ENCODE data around the gene ARHGAP15.

Gene ARHGAP15

GRCh38 chr2:143146366-143146765 lies 17.1 kb downstream of the ARHGAP15 start:
- DNase-seq: no peak

GRCh38 chr2:143146815-143147530 lies 17.8 kb downstream of the ARHGAP15 start:
- no peak for DNase-seq

- no peak for DNase-seq
Measured at GRCh38 chr2:143148011-143148410, 18.8 kb downstream of the ARHGAP15 start.

GRCh38 chr2:143148757-143149156 lies 19.5 kb downstream of the ARHGAP15 start:
- DNase-seq: no peak

- DNase-seq: no peak
Measured at GRCh38 chr2:143150287-143150686, 21.1 kb downstream of the ARHGAP15 start.

- DNase-seq: no peak
Measured at GRCh38 chr2:143151111-143151752, 22.0 kb downstream of the ARHGAP15 start.

GRCh38 chr2:143152219-143152618 lies 23.0 kb downstream of the ARHGAP15 start:
- DNase-seq: no peak

GRCh38 chr2:143152637-143153036 lies 23.4 kb downstream of the ARHGAP15 start:
- DNase-seq: no peak

- DNase-seq: no peak
Measured at GRCh38 chr2:143155661-143156060, 26.4 kb downstream of the ARHGAP15 start.

GRCh38 chr2:143157001-143157400 lies 27.8 kb downstream of the ARHGAP15 start:
- DNase-seq: no peak

- no peak for DNase-seq
Measured at GRCh38 chr2:143157418-143157817, 28.2 kb downstream of the ARHGAP15 start.

GRCh38 chr2:143158098-143158497 lies 28.9 kb downstream of the ARHGAP15 start:
- DNase-seq: no peak

- DNase-seq: no peak
Measured at GRCh38 chr2:143158551-143159485, 29.6 kb downstream of the ARHGAP15 start.

GRCh38 chr2:143159486-143159840 lies 30.2 kb downstream of the ARHGAP15 start:
- DNase-seq: no peak

GRCh38 chr2:143160732-143161707 lies 31.8 kb downstream of the ARHGAP15 start:
- DNase-seq: no peak

- peak; percentile 11 for DNase-seq
Measured at GRCh38 chr2:143162123-143162837, 33.1 kb downstream of the ARHGAP15 start.

- DNase-seq: no peak
Measured at GRCh38 chr2:143162997-143163396, 33.8 kb downstream of the ARHGAP15 start.

- no peak for DNase-seq
Measured at GRCh38 chr2:143163499-143163898, 34.3 kb downstream of the ARHGAP15 start.

GRCh38 chr2:143165291-143165690 lies 36.1 kb downstream of the ARHGAP15 start:
- DNase-seq: no peak

GRCh38 chr2:143169105-143169504 lies 39.9 kb downstream of the ARHGAP15 start:
- DNase-seq: no peak

GRCh38 chr2:143171817-143172216 lies 42.6 kb downstream of the ARHGAP15 start:
- DNase-seq: no peak

GRCh38 chr2:143175438-143175837 lies 46.2 kb downstream of the ARHGAP15 start:
- no peak for DNase-seq

Data from midbrain (tissue), 1 donor.